HCT116 (cell line): Measurements from ENCODE around the gene PBXIP1. TPM values are rescaled to one million over a fixed set of nuclear protein-coding genes. Genes with fewer than 3 reads are reported as not detected.

Source experiments
- ATAC-seq: fragments of 200-7000 bp; cut with Tn5 transposase; 2 replicates; pipeline ENCODE4 v1.9.1; 2020; ENCODE audit warnings: mild to moderate bottlenecking, moderate library complexity
- BruUV-seq: library from RNA; stranded (reverse); fragments of 400-500 nt; replicated peaks from 2 replicates; lab custom pipeline; 2021; lab: Mats Ljungman, UMichigan
- CTCF ChIA-PET: fragments of 300-600 bp; sonication (Branson Sonifier 250); formaldehyde crosslinking; loops from one replicate; lab custom pipeline; 2021; ENCODE audit warnings: antibody characterized with exemption; lab: Charles Lee
- POLR2A ChIA-PET: fragments of 300-600, 350-600 bp; sonication (Branson Sonifier 250); formaldehyde crosslinking; loops from one replicate; lab custom pipeline; 2021; ENCODE audit warnings: antibody characterized with exemption; lab: Charles Lee
- RAD21 ChIA-PET, 2 experiments: fragments of 300-600 bp; sonication (Branson Sonifier 250); formaldehyde crosslinking; loops; one replicate each; lab custom pipeline; 2023; ENCODE audit warnings: low total read pairs in 2 of 2; ENCODE audit not compliant: uncharacterized antibody in 2 of 2, unreplicated experiment in 2 of 2, low non-redundant PET in 1 of 2; lab: Charles Lee
- DNase-seq: peaks from one replicate; pipeline ENCODE4 v3.0.0-alpha.2; 2010; ENCODE audit warnings: low read depth, low spot score
- H2AFZ ChIP-seq: fragments of 200-600 bp; shearing (Covaris generic), sonication (generic); 2 replicates; pipeline ENCODE4 v1.6.1; 2017; ENCODE audit warnings: low read depth, mixed run types, mixed read lengths, antibody characterized with exemption, low read length; ENCODE audit not compliant: poor library complexity, severe bottlenecking
- H3K27ac ChIP-seq: 2 replicates; pipeline ENCODE4 v1.5.1; 2012; ENCODE audit warnings: low read depth, low read length
- H3K27me3 ChIP-seq: fragments of 200-600 bp; sonication (generic); 2 replicates; pipeline ENCODE4 v1.6.1; 2016; ENCODE audit warnings: mixed run types, low read length, mixed read lengths; ENCODE audit not compliant: insufficient read depth
- H3K36me3 ChIP-seq, 2 experiments: fragments of 200-500 bp in 1 of 2; fragments of 200-600 bp in 1 of 2; sonication (Bioruptor generic) in 1 of 2; sonication (generic) in 1 of 2; 2 replicates each; pipeline versions ENCODE4 v1.5.1 to v1.6.1; 2014 to 2016; ENCODE audit warnings: low read length in 2 of 2, inconsistent platforms in 1 of 2, mixed read lengths in 1 of 2, mixed run types in 1 of 2; ENCODE audit not compliant: insufficient read depth in 2 of 2, control insufficient read depth in 1 of 2
- H3K4me1 ChIP-seq, 2 experiments: fragments of 200-600 bp in 1 of 2; sonication (generic) in 1 of 2; 2 replicates each; pipeline versions ENCODE4 v1.5.1 to v1.6.1; 2012 to 2017; ENCODE audit warnings: low read length in 2 of 2, inconsistent platforms in 1 of 2, mild to moderate bottlenecking in 1 of 2, mixed read lengths in 1 of 2, mixed run types in 1 of 2, moderate library complexity in 1 of 2; ENCODE audit not compliant: insufficient read depth in 2 of 2, control insufficient read depth in 1 of 2
- H3K4me2 ChIP-seq: fragments of 200-600 bp; sonication (generic); 2 replicates; pipeline ENCODE4 v1.6.1; 2017; ENCODE audit warnings: mixed run types, low read length, mixed read lengths
- H3K4me3 ChIP-seq, 2 experiments: fragments of 200-600 bp in 1 of 2; sonication (generic) in 1 of 2; replicated peaks in 1 of 2; 2 replicates each; pipeline ENCODE4 v1.5.1; 2011 to 2016; ENCODE audit warnings: low read length in 2 of 2, control low read depth in 1 of 2, low read depth in 1 of 2, mild to moderate bottlenecking in 1 of 2, mixed read lengths in 1 of 2, mixed run types in 1 of 2
- H3K79me2 ChIP-seq: fragments of 200-600 bp; sonication (generic); 2 replicates; pipeline ENCODE4 v1.6.1; 2017; ENCODE audit warnings: mild to moderate bottlenecking, mixed run types, low read length, moderate library complexity, mixed read lengths; ENCODE audit not compliant: insufficient read depth
- H3K9ac ChIP-seq: fragments of 200-600 bp; sonication (generic); 2 replicates; pipeline ENCODE4 v1.6.1; 2016; ENCODE audit warnings: low read length, mixed read lengths
- H3K9me2 ChIP-seq: fragments of 200-600 bp; sonication (generic), shearing (Covaris generic); 2 replicates; pipeline ENCODE4 v1.6.1; 2017; ENCODE audit warnings: mixed run types, mild to moderate bottlenecking, moderate library complexity; ENCODE audit not compliant: insufficient read depth
- H3K9me3 ChIP-seq, 2 experiments: fragments of 200-500 bp in 1 of 2; fragments of 200-600 bp in 1 of 2; sonication (Bioruptor generic) in 1 of 2; sonication (generic) in 1 of 2; 2 replicates each; pipeline ENCODE4 v1.6.1; 2014 to 2017; ENCODE audit warnings: low read length in 2 of 2, mixed read lengths in 2 of 2, inconsistent platforms in 1 of 2, low read depth in 1 of 2, mild to moderate bottlenecking in 1 of 2, mixed run types in 1 of 2, moderate library complexity in 1 of 2; ENCODE audit not compliant: control insufficient read depth in 1 of 2, insufficient read depth in 1 of 2
- H4K20me1 ChIP-seq: fragments of 200-600 bp; sonication (generic), shearing (Covaris generic); 2 replicates; pipeline ENCODE4 v1.6.1; 2017; ENCODE audit warnings: mixed run types, mild to moderate bottlenecking, moderate library complexity; ENCODE audit not compliant: insufficient read depth
- ATF3 ChIP-seq: IDR thresholded peaks from 2 replicates; pipeline ENCODE4 v1.6.1; 2012
- CEBPB ChIP-seq: IDR thresholded peaks from 2 replicates; pipeline ENCODE4 v1.6.1; 2012; ENCODE audit warnings: low read depth
- EGR1 ChIP-seq: IDR thresholded peaks from 2 replicates; pipeline ENCODE4 v1.6.1; 2012; ENCODE audit warnings: low read depth
- ELF1 ChIP-seq: IDR thresholded peaks from 2 replicates; pipeline ENCODE4 v1.6.1; 2012; ENCODE audit warnings: low read depth, borderline replicate concordance
- FOSL1 ChIP-seq: IDR thresholded peaks from 2 replicates; pipeline ENCODE4 v1.6.1; 2012; ENCODE audit warnings: low read depth
- MAX ChIP-seq: IDR thresholded peaks from 2 replicates; pipeline ENCODE4 v1.6.1; 2012
- POLR2A ChIP-seq: IDR thresholded peaks from 2 replicates; pipeline ENCODE4 v1.7.0; 2011; ENCODE audit warnings: borderline replicate concordance; ENCODE audit not compliant: insufficient read depth, insufficient read length; ENCODE audit errors: extremely low read depth
- POLR2AphosphoS5 ChIP-seq: IDR thresholded peaks from 2 replicates; pipeline ENCODE4 v1.6.1; 2011; ENCODE audit warnings: mild to moderate bottlenecking, low read depth, low read length, moderate library complexity
- REST ChIP-seq: IDR thresholded peaks from 2 replicates; pipeline ENCODE4 v1.6.1; 2012; ENCODE audit warnings: low read depth
- SIN3A ChIP-seq: IDR thresholded peaks from 2 replicates; pipeline ENCODE4 v1.6.1; 2012; ENCODE audit warnings: low read depth
- SP1 ChIP-seq: IDR thresholded peaks from 2 replicates; pipeline ENCODE4 v1.6.1; 2012; ENCODE audit warnings: low read depth
- TCF7L2 ChIP-seq: IDR thresholded peaks from 2 replicates; pipeline ENCODE4 v1.7.0; 2011; ENCODE audit warnings: borderline replicate concordance, inconsistent platforms; ENCODE audit not compliant: insufficient read depth, insufficient read length; ENCODE audit errors: extremely low read depth
- YY1 ChIP-seq: IDR thresholded peaks from 2 replicates; pipeline ENCODE4 v1.6.1; 2011; ENCODE audit warnings: low read length, low read depth, moderate library complexity, mild to moderate bottlenecking; ENCODE audit not compliant: insufficient replicate concordance; ENCODE audit errors: extremely low read depth
- ZNF274 ChIP-seq: fragments of 200-500 bp; sonication (Bioruptor generic); IDR thresholded peaks from 2 replicates; pipeline ENCODE4 v1.6.1; 2014; ENCODE audit warnings: mild to moderate bottlenecking, low read depth, low read length, inconsistent platforms
- intact Hi-C: fragments of 100-400 bp; cut with micrococcal nuclease; formaldehyde crosslinking; loops from 2 replicates; pipeline ENCODE4 v1.10.0; 2022
- total RNA-seq: library from RNA; stranded (reverse); gene quantifications from one replicate; pipeline ENCODE4 v1.2.1, GENCODE V29; 2021; ENCODE audit not compliant: unreplicated experiment
- TF ChIP-seq, protein P1 (sequence below): IDR thresholded peaks from 2 replicates; pipeline ENCODE4 v1.6.1; 2011; ENCODE audit warnings: mild to moderate bottlenecking, low read length, moderate library complexity; ENCODE audit not compliant: insufficient replicate concordance; ENCODE audit errors: extremely low read depth

The PBXIP1 gene
- total RNA-seq, 1 experiment from 2014 or later = 12.6 TPM

DNA sequence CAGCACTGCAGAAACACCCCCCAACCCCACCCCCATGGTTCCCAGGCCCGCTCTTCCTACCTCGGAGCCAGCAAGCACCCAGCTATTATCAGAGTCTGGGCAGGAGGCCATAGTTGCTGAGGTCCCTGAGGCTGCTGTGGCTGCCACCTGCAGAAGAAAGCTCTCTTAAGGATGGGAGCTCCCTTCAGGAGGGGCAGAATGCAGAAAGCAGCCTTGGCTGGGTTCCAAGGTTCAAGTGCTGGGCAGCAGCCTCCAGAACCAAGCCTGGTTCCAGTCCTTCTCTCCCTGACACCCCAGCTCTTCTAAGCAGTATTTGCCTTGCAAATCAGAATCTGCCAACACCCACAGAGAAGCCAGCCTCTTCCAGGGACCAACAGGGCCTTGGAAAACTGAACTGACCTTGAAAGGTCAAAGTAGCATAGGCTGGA is 2.3 kb downstream of the PBXIP1 start:
- intact Hi-C loops = no loop called here
- Histone ChIP-seq H3K4me3 (no peak overlapping the region), H3K4me1 (peaks cover 14 to 32% of the 10 kb centered on the region in 2 experiments), H3K9ac (no peak overlapping the region), H3K9me3 (no peaks in the 10 kb centered on the region), H3K36me3 (peaks cover 2% of the 10 kb centered on the region in 2 experiments; a peak in 1 of 4 replicates), H3K27me3 (no peaks in the 10 kb centered on the region), H3K79me2 (no peaks in the 10 kb centered on the region), H3K4me2 (no peak overlapping the region), H2AFZ (no peak overlapping the region), H4K20me1 (no peaks in the 10 kb centered on the region), H3K9me2 (no peaks in the 10 kb centered on the region), H3K27ac (no peak overlapping the region)
- RAD21 ChIA-PET = no interaction called here
- ATAC-seq = no peak
- no peak for DNase-seq
- CTCF ChIA-PET = no interaction called here
- no TSS peak for BruUV-seq
- TF ChIP-seq SP1 (no peak), SIN3A (no peak), POLR2A (no peak)
- POLR2A ChIA-PET = interaction anchor here (1.2 kb wide), 1 partner anchor 17 kb away, joined by 3 read pairs; the partner anchor contains the start of gene SHC1

- Histone ChIP-seq H3K36me3 (no peaks in the 10 kb centered on the region), H4K20me1 (no peaks in the 10 kb centered on the region), H3K4me2 (no peak overlapping the region), H3K9me3 (no peaks in the 10 kb centered on the region), H3K27ac (no peak overlapping the region), H3K4me3 (no peak overlapping the region), H3K4me1 (peaks cover 14 to 28% of the 10 kb centered on the region in 2 experiments), H3K9me2 (no peaks in the 10 kb centered on the region), H3K9ac (no peak overlapping the region), H2AFZ (no peak overlapping the region), H3K79me2 (no peaks in the 10 kb centered on the region), H3K27me3 (no peaks in the 10 kb centered on the region)
- ChIA-PET POLR2A (interaction anchor here (1.0 to 1.2 kb wide), 2 partner anchors 16 to 18 kb away, joined by 3 read pairs; partner anchors contain the start of genes PMVK and SHC1), RAD21 (no interaction called here), CTCF (no interaction called here)
- DNase-seq = no peak
- intact Hi-C loops = no loop called here
- ATAC-seq = no peak
- no TSS peak for BruUV-seq
- no peak for TF ChIP-seq EGR1
- no peak for TF ChIP-seq YY1
- no peak for TF ChIP-seq MAX
- no peak for TF ChIP-seq REST
- TF ChIP-seq POLR2AphosphoS5 = no peak
- no peak for TF ChIP-seq CEBPB
- TF ChIP-seq, protein P1, sequence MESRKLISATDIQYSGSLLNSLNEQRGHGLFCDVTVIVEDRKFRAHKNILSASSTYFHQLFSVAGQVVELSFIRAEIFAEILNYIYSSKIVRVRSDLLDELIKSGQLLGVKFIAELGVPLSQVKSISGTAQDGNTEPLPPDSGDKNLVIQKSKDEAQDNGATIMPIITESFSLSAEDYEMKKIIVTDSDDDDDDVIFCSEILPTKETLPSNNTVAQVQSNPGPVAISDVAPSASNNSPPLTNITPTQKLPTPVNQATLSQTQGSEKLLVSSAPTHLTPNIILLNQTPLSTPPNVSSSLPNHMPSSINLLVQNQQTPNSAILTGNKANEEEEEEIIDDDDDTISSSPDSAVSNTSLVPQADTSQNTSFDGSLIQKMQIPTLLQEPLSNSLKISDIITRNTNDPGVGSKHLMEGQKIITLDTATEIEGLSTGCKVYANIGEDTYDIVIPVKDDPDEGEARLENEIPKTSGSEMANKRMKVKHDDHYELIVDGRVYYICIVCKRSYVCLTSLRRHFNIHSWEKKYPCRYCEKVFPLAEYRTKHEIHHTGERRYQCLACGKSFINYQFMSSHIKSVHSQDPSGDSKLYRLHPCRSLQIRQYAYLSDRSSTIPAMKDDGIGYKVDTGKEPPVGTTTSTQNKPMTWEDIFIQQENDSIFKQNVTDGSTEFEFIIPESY = no peak
- TF ChIP-seq ELF1 = no peak
- no peak for TF ChIP-seq ATF3
- TF ChIP-seq SIN3A = no peak
- TF ChIP-seq ZNF274 = no peak
- TF ChIP-seq POLR2A = no peak
- no peak for TF ChIP-seq FOSL1
- TF ChIP-seq TCF7L2 = no peak
Measured at GRCh38 chr1:154952664-154953063, 3.2 kb downstream of the PBXIP1 start.
